ENCODE results near the gene ZFAND2A.
A peak's percentile ranks its signal among the peaks of the same experiment; 100 is the strongest.
"Not testable (repeated sequence)": the region's sequence is repeated elsewhere in the genome, so short reads cannot be mapped to it uniquely, and the experiment has no call there.

The ZFAND2A gene

GRCh38 chr7:1159891-1160669 is at the start of gene ZFAND2A:
Gene ZFAND2A, minus strand, starts transcription at chr7:1160196. Its CDS starts 1,984 bp downstream, at chr7:1158212.
- DNase-seq (ENCODE audit: low read depth): peak; percentile 91

- no peak for DNase-seq (ENCODE audit: low read depth)
These were observed 49.1 kb upstream of the ZFAND2A start for GRCh38 chr7:1209097-1209496.

- not testable (repeated sequence) for DNase-seq (ENCODE audit: low read depth)
These were observed 45.7 kb upstream of the ZFAND2A start for GRCh38 chr7:1205742-1206141.

GRCh38 chr7:1204460-1205140 is 44.6 kb upstream of the ZFAND2A start:
- no peak for DNase-seq (ENCODE audit: low read depth)

- not testable (repeated sequence) for DNase-seq (ENCODE audit: low read depth)
These were observed 42.9 kb upstream of the ZFAND2A start for GRCh38 chr7:1202914-1203313.

GRCh38 chr7:1201916-1202315 is 41.9 kb upstream of the ZFAND2A start:
- no peak for DNase-seq (ENCODE audit: low read depth)

- no peak for DNase-seq (ENCODE audit: low read depth)
These were observed 40.0 kb upstream of the ZFAND2A start for GRCh38 chr7:1200045-1200444.

- DNase-seq (ENCODE audit: low read depth): peak; percentile 17
These were observed 38.1 kb upstream of the ZFAND2A start for GRCh38 chr7:1197997-1198625.

GRCh38 chr7:1196950-1197349 is 37.0 kb upstream of the ZFAND2A start:
- DNase-seq (ENCODE audit: low read depth): no peak

GRCh38 chr7:1196441-1196840 is 36.4 kb upstream of the ZFAND2A start:
- not testable (repeated sequence) for DNase-seq (ENCODE audit: low read depth)

GRCh38 chr7:1193593-1194424 is 33.8 kb upstream of the ZFAND2A start:
- no peak for DNase-seq (ENCODE audit: low read depth)

- no peak for DNase-seq (ENCODE audit: low read depth)
These were observed 32.2 kb upstream of the ZFAND2A start for GRCh38 chr7:1192171-1192676.

GRCh38 chr7:1189986-1190772 is 30.2 kb upstream of the ZFAND2A start:
- DNase-seq (ENCODE audit: low read depth): no peak

GRCh38 chr7:1188720-1189294 is 28.8 kb upstream of the ZFAND2A start:
- DNase-seq (ENCODE audit: low read depth): no peak

- DNase-seq (ENCODE audit: low read depth): no peak
These were observed 27.1 kb upstream of the ZFAND2A start for GRCh38 chr7:1187127-1187526.

GRCh38 chr7:1181640-1182039 is 21.6 kb upstream of the ZFAND2A start:
- no peak for DNase-seq (ENCODE audit: low read depth)

GRCh38 chr7:1181031-1181430 is 21.0 kb upstream of the ZFAND2A start:
- DNase-seq (ENCODE audit: low read depth): no peak

- DNase-seq (ENCODE audit: low read depth): no peak
These were observed 16.9 kb upstream of the ZFAND2A start for GRCh38 chr7:1176891-1177373.

GRCh38 chr7:1175967-1176851 is 16.2 kb upstream of the ZFAND2A start:
- peak; percentile 55 for DNase-seq (ENCODE audit: low read depth)

- no peak for DNase-seq (ENCODE audit: low read depth)
These were observed 15.6 kb upstream of the ZFAND2A start for GRCh38 chr7:1175597-1175966.
